Body of pancreas (tissue), 4 donors: ENCODE measurements around the gene MMS22L. TPM values are rescaled to one million over a fixed set of nuclear protein-coding genes. Genes with fewer than 3 reads are reported as not detected.
A peak's percentile ranks its signal among the peaks of the same experiment; 100 is the strongest.

Source experiments
- ATAC-seq: fragments of 150-250 bp; one replicate; pipeline ENCODE4 v1.9.1; 2016
- DNase-seq, 4 donors: peaks; one replicate each; pipeline ENCODE4 v3.0.0-alpha.2; 2019
- H3K27ac ChIP-seq, 4 donors: fragments of 200-600 bp; sonication (generic); 1 replicate in 3 of 4; 2 replicates in 1 of 4; pipeline versions ENCODE4 v1.5.1 to v1.6.1; 2016 to 2019; ENCODE audit warnings: mild to moderate bottlenecking in 1 of 4, mixed read lengths in 1 of 4, moderate library complexity in 1 of 4
- H3K27me3 ChIP-seq, 2 donors: fragments of 200-600 bp; sonication (generic); one replicate each; pipeline ENCODE4 v1.6.0; 2016; ENCODE audit warnings: mild to moderate bottlenecking in 1 of 2
- H3K36me3 ChIP-seq, 2 donors: fragments of 200-600 bp; sonication (generic); replicated peaks in 1 of 2; 2 replicates each; pipeline ENCODE4 v1.5.1; 2016; ENCODE audit warnings: low read depth in 2 of 2; ENCODE audit not compliant: insufficient read depth in 1 of 2
- H3K4me1 ChIP-seq: fragments of 200-600 bp; sonication (generic); one replicate; pipeline ENCODE4 v1.6.0; 2016
- H3K4me3 ChIP-seq, 2 donors: fragments of 200-600 bp; sonication (generic); 1 replicate in 1 of 2; 2 replicates in 1 of 2; pipeline ENCODE4 v1.5.1; 2016 to 2019
- H3K9me3 ChIP-seq, 3 donors: fragments of 200-600 bp; sonication (generic); 1 replicate in 2 of 3; 2 replicates in 1 of 3; pipeline ENCODE4 v1.5.1; 2016
- CTCF ChIP-seq, 7 experiments: fragments of 450-650 bp in 4 of 7; fragments of 200-600 bp in 3 of 7; sonication (generic) in 3 of 7; IDR thresholded peaks; one replicate each; pipeline ENCODE4 v1.5.1; 2016 to 2019; ENCODE audit warnings: antibody characterized with exemption in 7 of 7
- POLR2A ChIP-seq, 3 donors: fragments of 450-650 bp; IDR thresholded peaks; one replicate each; pipeline ENCODE4 v1.6.1; 2016; ENCODE audit warnings: antibody characterized with exemption in 3 of 3, mild to moderate bottlenecking in 2 of 3
- WGBS, 2 donors: methylation state at CpG; one replicate each; pipeline ENCODE4 v1.1.5; 2017; 5-methylcytosine and 5-hydroxymethylcytosine counted together
- intact Hi-C: fragments of 100-400 bp; cut with DNase I; formaldehyde crosslinking; loops from one replicate; pipeline ENCODE4 v1.15.1; 2023
- total RNA-seq, 2 donors: library from RNA; depleted of rRNA; stranded (reverse); fragments of >200 nt; gene quantifications; one replicate each; pipeline ENCODE4 v1.1.0, GENCODE V29; 2016

The MMS22L gene
- total RNA-seq, 2 donors from 2014 or later, result 7.3 to 8.3 TPM

- WGBS, 2 donors, result 46 to 49% methylated on average over 3 of the region's 3 CpGs
- ATAC-seq (no peak), DNase-seq (peak in 1 of 4 donors; percentile 6)
- no peak for TF ChIP-seq CTCF (IDR thresholded peaks at IDR 0.05)
- TF ChIP-seq POLR2A (IDR thresholded peaks at IDR 0.05), result no peak
- Histone ChIP-seq H3K27me3 (no peaks in the 10 kb centered on the region), H3K36me3 (no peaks in the 10 kb centered on the region), H3K4me1 (no peaks in the 10 kb centered on the region), H3K4me3 (no peak overlapping the region), H3K27ac (no peak overlapping the region), H3K9me3 (no peaks in the 10 kb centered on the region)
- intact Hi-C loops, result no loop called here
These were observed 11.4 kb upstream of the MMS22L start for GRCh38 chr6:97294451-97294850.

GRCh38 chr6:97293198-97293696 lies 10.2 kb upstream of the MMS22L start:
- 75 to 88% methylated on average over 2 of the region's 2 CpGs for WGBS, 2 donors
- intact Hi-C loops, result no loop called here
- Histone ChIP-seq H3K4me3 (no peak overlapping the region), H3K36me3 (no peaks in the 10 kb centered on the region), H3K9me3 (no peaks in the 10 kb centered on the region), H3K4me1 (no peaks in the 10 kb centered on the region), H3K27me3 (no peaks in the 10 kb centered on the region), H3K27ac (no peak overlapping the region)
- no peak for DNase-seq
- no peak for TF ChIP-seq POLR2A (IDR thresholded peaks at IDR 0.05)
- no peak for TF ChIP-seq CTCF (IDR thresholded peaks at IDR 0.05)
- ATAC-seq, result no peak

- intact Hi-C loops, result no loop called here
- TF ChIP-seq CTCF (IDR thresholded peaks at IDR 0.05), result no peak
- TF ChIP-seq POLR2A (IDR thresholded peaks at IDR 0.05), result no peak
- Histone ChIP-seq H3K36me3 (no peaks in the 10 kb centered on the region), H3K27me3 (no peaks in the 10 kb centered on the region), H3K9me3 (no peaks in the 10 kb centered on the region), H3K4me1 (no peaks in the 10 kb centered on the region), H3K4me3 (no peak overlapping the region), H3K27ac (no peak overlapping the region)
- DNase-seq (no peak), ATAC-seq (no peak)
- 27 to 52% methylated on average over 1 of the region's 1 CpG for WGBS, 2 donors
These were observed 9.7 kb upstream of the MMS22L start for GRCh38 chr6:97292671-97293070.

DNA sequence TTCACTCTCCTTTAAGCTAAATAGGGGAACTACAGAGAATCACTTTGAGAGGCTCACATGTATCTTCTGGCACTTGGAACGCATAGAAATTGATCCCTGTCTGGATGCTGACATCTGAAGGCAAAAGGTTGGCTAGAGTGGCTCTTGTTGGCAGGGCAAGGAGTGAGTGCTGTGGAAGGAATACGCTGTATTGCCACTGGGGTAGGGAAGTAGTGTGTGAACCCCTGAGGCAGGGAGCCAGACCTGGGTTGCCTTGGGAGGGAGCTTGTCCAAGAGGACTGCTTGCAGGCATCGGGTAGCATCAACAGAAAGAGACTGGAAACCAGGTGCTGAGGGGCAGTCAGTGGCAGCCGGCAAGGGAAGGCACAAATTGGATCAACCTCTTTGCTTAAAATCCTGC lies 8.9 kb upstream of the MMS22L start:
- Histone ChIP-seq H3K27me3 (no peaks in the 10 kb centered on the region), H3K36me3 (no peaks in the 10 kb centered on the region), H3K27ac (no peak overlapping the region), H3K4me1 (no peaks in the 10 kb centered on the region), H3K9me3 (no peaks in the 10 kb centered on the region), H3K4me3 (no peak overlapping the region)
- WGBS, 2 donors, result 81 to 83% methylated on average over 4 of the region's 4 CpGs
- TF ChIP-seq CTCF (IDR thresholded peaks at IDR 0.05) (no peak), POLR2A (IDR thresholded peaks at IDR 0.05) (no peak)
- DNase-seq, result no peak
- intact Hi-C loops, result no loop called here
- no peak for ATAC-seq

DNA sequence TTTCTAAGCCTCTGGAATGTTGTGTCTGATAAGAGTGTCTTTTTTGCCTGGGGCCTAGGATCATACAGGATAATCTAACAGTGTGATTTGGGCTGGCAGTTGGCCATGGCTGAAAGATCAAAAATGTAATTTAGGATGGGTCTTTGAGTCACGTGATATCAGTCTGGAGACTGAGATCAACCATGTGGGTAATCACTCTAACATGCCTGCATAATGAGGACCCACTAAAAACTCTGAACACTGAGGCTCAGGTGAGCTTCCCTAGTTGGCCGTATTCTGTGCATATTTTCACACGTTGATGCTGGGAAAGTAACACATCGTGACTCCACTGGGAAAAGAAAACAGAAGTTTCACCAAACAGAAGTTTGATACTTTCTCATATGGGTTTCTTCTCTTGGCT lies 6.3 kb upstream of the MMS22L start:
- intact Hi-C loops, result no loop called here
- H3K4me3 ChIP-seq, result no peak overlapping the region
- TF ChIP-seq CTCF (IDR thresholded peaks at IDR 0.05), result no peak
- TF ChIP-seq POLR2A (IDR thresholded peaks at IDR 0.05), result no peak
- no peaks in the 10 kb centered on the region for H3K27me3 ChIP-seq
- ATAC-seq (no peak), DNase-seq (no peak)
- 91% methylated on average over 4 of the region's 4 CpGs for WGBS, 2 donors
- H3K9me3 ChIP-seq, result no peaks in the 10 kb centered on the region
- H3K27ac ChIP-seq, result no peak overlapping the region
- H3K4me1 ChIP-seq, result no peaks in the 10 kb centered on the region
- H3K36me3 ChIP-seq, result no peaks in the 10 kb centered on the region
